Mononuclear cell (primary cell): ENCODE data around the gene SIGLEC10. TPM values are rescaled to one million over a fixed set of nuclear protein-coding genes. Genes with fewer than 3 reads are reported as not detected.
"Not testable (repeated sequence)": the region's sequence is repeated elsewhere in the genome, so short reads cannot be mapped to it uniquely, and the experiment has no call there.

Experiments used
- H3K27me3 ChIP-seq: 2 replicates; pipeline ENCODE4 v1.6.0; 2011; ENCODE audit warnings: low read length, control low read depth; ENCODE audit not compliant: insufficient read depth
- H3K4me1 ChIP-seq: 2 replicates; pipeline ENCODE4 v1.5.1; 2011; ENCODE audit warnings: mild to moderate bottlenecking, low read length, control low read depth; ENCODE audit not compliant: insufficient read depth
- H3K4me3 ChIP-seq: 2 replicates; pipeline ENCODE4 v1.5.1; 2011; ENCODE audit warnings: mild to moderate bottlenecking, low read length, moderate library complexity
- H3K9me3 ChIP-seq: 2 replicates; pipeline ENCODE4 v1.5.1; 2011; ENCODE audit warnings: low read depth, mild to moderate bottlenecking, control low read depth, low read length
- total RNA-seq: library from RNA; depleted of rRNA; stranded (reverse); fragments of >200 nt; gene quantifications from one replicate; pipeline ENCODE4 v1.2.3, GENCODE V29; 2012

Gene SIGLEC10
- total RNA-seq, 1 donor, result 12.0 TPM

DNA sequence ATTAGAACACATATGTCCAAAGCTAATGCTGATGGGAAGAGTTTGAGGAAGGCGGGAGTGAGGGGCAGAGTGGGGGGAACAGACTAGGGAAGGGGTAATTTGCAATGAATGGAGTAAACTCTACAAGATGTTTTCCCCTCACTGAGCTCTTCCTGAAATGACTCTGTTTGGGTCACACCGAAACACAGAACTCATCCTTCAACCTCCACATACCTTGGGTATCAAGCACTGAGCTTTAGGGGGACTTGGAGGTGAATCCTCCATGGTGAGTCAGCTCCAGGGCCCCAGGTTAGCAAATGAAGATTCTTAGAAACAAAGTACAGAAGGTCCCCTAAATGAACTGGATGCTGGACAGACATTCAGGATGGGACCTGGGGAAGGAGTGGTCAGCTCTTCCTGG is 1.3 kb upstream of the SIGLEC10 start:
- Histone ChIP-seq H3K4me1 (peaks cover 48% of the 10 kb centered on the region), H3K4me3 (no peak overlapping the region), H3K9me3 (no peaks in the 10 kb centered on the region), H3K27me3 (no peaks in the 10 kb centered on the region)

DNA sequence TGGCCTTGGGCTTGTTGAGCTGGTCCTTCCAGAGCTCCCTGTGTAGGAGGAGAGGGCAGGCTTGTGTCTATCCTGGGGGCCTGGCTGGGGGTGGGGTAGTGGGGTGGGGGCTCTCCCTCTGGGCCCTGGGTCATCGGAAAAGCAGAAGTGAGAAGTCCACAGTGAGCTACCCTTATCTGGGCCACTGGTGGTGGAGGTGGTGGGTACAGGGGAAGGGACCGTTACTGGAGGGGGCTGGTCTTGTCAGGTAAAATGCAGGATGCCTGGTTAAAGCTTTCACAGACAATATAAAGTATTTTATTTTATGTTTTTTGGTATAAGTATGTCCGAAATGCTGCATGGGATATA is 342 bp upstream of the SIGLEC10 start:
- Histone ChIP-seq H3K9me3 (no peaks in the 10 kb centered on the region), H3K27me3 (no peaks in the 10 kb centered on the region), H3K4me1 (peaks cover 48% of the 10 kb centered on the region), H3K4me3 (no peak overlapping the region)

- H3K4me3 ChIP-seq, H3K9me3 ChIP-seq, H3K27me3 ChIP-seq: not testable (repeated sequence)
- peaks cover 42% of the 10 kb centered on the region for H3K4me1 ChIP-seq
Measured at GRCh38 chr19:51416422-51416821, 1.0 kb downstream of the SIGLEC10 start.

GRCh38 chr19:51415187-51415586 is 2.3 kb downstream of the SIGLEC10 start:
- Histone ChIP-seq H3K9me3 (no peaks in the 10 kb centered on the region), H3K27me3 (no peaks in the 10 kb centered on the region), H3K4me1 (peaks cover 35% of the 10 kb centered on the region), H3K4me3 (no peak overlapping the region)

DNA sequence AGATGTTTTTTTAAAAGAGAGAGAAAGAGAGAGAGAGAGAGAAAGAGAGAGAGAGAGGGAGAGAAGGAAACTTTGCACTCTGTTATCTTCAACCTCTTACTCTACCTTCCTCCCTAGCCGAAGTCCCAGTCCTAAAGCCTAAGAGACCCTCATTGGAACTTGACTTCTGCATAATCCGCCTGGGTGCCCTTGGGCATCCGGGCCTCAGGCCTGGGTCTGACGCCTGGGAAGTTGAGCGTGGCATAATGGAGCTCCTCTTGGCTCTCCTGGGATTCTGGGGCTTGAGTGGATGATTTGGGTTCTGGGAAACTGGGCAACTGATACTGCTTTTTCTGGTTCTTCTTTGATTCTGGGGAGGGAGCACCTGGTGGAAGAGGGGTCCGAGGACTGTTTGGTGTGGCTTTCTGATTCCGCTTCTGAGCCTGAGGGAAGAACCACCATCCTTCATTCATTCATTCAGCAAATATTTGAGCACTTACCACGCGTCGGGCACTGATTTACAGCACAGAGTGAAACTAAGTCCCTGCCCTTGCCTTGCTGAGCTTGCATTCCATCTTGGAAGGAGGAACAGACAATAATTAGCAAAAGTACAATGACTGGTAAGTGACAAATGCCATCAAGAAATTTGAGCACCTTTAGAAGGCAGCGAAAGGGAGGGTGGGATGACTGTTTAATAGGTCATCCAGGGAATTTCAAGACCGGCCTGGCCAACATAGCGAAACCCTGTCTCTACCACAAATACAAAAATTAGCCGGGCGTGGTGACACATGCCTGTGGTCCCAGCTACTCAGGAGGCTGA is 6.3 kb downstream of the SIGLEC10 start:
- no peak overlapping the region for H3K4me3 ChIP-seq
- H3K9me3 ChIP-seq, result no peaks in the 10 kb centered on the region
- H3K4me1 ChIP-seq, result peaks cover 45% of the 10 kb centered on the region
- no peaks in the 10 kb centered on the region for H3K27me3 ChIP-seq

DNA sequence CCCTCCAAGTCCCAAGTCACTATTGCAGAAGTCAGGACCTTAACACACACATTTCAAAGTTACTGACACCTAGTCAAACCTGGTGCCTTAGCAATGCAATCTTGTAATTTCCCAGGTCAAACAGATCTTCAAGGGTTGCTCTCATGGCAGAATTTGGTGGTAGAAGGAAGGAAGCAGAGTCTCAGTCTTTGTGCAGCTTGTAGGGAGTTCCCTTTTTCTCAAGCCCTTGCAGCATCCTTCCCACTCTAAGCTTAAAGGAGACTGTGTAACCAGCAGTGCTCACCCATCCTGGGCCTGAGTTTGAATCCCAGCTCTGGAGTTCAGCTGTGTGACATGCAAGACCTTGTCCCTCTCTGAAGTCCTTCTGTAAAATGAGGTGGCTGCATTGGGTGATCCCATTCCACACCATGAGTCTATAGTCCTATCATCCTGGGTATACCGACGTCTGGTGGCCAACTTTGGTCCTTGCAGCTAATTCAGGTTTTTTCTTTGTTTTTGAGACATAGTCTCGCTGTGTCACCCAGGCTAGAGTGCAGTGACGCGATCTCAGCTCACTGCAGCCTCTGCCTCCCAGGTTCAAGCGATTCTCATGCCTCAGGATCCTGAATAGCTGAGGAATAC is 9.8 kb downstream of the SIGLEC10 start:
- Histone ChIP-seq H3K4me3 (no peak overlapping the region), H3K9me3 (no peaks in the 10 kb centered on the region), H3K27me3 (no peaks in the 10 kb centered on the region), H3K4me1 (peaks cover 47% of the 10 kb centered on the region)

DNA sequence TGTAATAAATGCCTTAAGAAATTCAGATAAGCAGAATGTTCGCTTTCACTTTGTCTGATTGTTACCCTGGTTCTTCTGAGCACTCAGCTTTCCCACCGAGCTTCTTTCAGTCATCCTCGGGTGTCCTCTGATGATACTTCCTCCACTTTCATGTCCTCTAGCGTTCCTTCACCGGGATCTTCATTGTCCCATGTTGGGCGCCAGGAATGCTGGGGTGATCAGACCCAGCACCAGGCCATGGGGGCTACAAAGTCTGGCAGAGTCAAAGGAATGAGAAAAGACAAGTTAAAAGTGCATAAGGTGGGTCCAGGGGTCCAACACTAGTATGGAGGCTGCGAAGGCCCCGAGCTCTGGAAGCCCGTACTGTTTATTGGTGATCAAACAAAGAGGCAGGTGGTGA is 15.3 kb downstream of the SIGLEC10 start:
- Histone ChIP-seq H3K9me3 (no peaks in the 10 kb centered on the region), H3K4me3 (no peak overlapping the region), H3K27me3 (no peaks in the 10 kb centered on the region), H3K4me1 (peaks cover 29% of the 10 kb centered on the region)

GRCh38 chr19:51399936-51400335 is 17.5 kb downstream of the SIGLEC10 start:
- H3K9me3 ChIP-seq, H3K4me3 ChIP-seq, H3K27me3 ChIP-seq: not testable (repeated sequence)
- peaks cover 28% of the 10 kb centered on the region for H3K4me1 ChIP-seq

DNA sequence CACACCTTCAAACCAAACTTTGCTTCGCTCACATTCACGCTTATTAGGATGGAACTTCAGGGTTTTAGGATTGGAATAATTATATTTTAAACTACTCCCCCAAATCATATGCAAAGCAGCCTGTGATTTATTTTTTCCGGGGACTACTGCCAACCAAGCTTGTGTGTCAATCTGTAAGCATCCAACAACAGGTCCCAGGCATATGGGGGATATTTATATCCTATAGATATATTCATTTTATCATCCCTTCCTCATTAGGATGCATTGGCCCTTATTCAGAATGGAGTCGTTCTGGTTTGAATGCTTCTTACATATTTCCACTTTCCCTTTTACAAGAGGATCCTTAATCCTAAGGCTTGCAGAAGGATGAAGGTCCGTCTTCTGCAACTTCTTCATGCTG is 18.2 kb downstream of the SIGLEC10 start:
- no peaks in the 10 kb centered on the region for H3K9me3 ChIP-seq
- peaks cover 35% of the 10 kb centered on the region for H3K4me1 ChIP-seq
- no peaks in the 10 kb centered on the region for H3K27me3 ChIP-seq
- H3K4me3 ChIP-seq, result no peak overlapping the region

- Histone ChIP-seq H3K27me3 (no peaks in the 10 kb centered on the region), H3K9me3 (no peaks in the 10 kb centered on the region), H3K4me1 (peaks cover 42% of the 10 kb centered on the region), H3K4me3 (no peak overlapping the region)
Measured at GRCh38 chr19:51398096-51398704, 19.2 kb downstream of the SIGLEC10 start.

GRCh38 chr19:51397453-51397852 is 20.0 kb downstream of the SIGLEC10 start:
- H3K9me3 ChIP-seq, H3K27me3 ChIP-seq, H3K4me3 ChIP-seq: not testable (repeated sequence)
- peaks cover 42% of the 10 kb centered on the region for H3K4me1 ChIP-seq

DNA sequence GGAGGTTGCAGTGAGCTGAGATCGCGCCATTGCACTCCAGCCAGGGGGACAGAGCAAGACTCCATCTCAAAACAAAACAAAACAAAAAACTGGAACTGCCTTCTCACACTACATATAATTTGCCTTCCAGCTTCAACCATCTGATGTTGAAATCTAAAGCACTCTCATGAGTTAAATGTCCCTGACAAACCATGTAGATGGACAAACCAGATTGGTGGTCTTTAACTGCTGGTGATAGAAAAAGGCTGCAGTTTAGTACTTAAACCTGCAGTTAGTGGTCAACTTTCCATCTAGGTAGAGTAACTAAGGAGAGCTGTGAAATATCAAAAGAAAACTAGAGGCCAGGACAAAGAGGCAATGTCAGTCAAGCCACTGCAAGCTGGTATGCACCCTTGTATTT is 21.3 kb downstream of the SIGLEC10 start:
- peaks cover 46% of the 10 kb centered on the region for H3K4me1 ChIP-seq

GRCh38 chr19:51394050-51394836 is 23.2 kb downstream of the SIGLEC10 start:
- Histone ChIP-seq H3K4me1 (peaks cover 42% of the 10 kb centered on the region), H3K4me3 (peak overlapping the region; percentile 35), H3K27me3 (no peaks in the 10 kb centered on the region), H3K9me3 (no peaks in the 10 kb centered on the region)

More for the DNA sequence above, 21.3 kb downstream of the SIGLEC10 start:
- Histone ChIP-seq H3K9me3 (no peaks in the 10 kb centered on the region), H3K27me3 (no peaks in the 10 kb centered on the region), H3K4me3 (no peak overlapping the region)

DNA sequence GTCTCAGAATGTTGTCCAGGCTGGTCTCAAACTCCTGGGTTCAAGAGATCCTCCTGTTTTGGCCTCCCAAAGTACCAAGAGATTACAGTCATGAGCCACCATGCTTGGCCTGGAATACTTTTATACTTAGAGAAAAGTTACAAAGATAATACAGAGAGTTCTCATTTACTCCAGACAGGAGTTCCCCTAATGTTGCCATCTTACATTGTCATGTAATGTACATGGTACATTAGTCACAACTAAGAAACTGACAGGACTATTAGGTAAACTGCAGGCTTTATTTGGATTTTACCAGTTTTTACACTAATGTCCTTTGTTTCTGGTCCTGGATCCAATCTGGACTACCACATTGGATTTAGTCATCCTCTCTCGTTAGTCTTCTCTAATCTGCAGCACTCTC is 24.7 kb downstream of the SIGLEC10 start:
- H3K9me3 ChIP-seq, result no peaks in the 10 kb centered on the region
- peaks cover 42% of the 10 kb centered on the region for H3K4me1 ChIP-seq
- no peaks in the 10 kb centered on the region for H3K27me3 ChIP-seq
- no peak overlapping the region for H3K4me3 ChIP-seq

DNA sequence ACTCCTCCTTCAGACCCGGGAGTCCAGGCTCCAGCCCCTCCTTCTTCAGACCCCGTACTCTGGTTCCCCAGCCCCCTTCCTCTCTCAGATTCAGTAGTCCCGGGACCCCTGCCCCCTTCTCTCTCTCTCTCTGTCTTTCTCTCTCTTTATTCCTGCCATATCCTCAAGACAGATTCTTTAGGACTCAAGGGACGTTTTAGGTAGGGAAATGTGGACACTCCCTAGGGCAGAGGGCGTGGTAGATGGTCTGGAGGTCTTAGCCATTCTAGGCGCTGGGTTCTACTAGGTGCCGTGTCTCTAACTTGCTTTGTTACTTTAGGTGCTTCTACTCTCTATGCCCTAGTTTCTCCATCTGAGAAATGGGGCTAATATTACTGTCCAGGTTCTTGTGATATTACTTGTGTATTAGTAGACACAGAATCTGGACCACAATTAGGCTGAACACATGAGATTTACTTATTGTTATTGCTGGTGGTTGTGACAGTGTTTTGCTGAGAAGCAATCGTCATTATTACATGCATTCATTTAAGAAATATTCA is 26.3 kb downstream of the SIGLEC10 start:
- H3K4me3 ChIP-seq, result peak overlapping the region; percentile 3
- no peaks in the 10 kb centered on the region for H3K9me3 ChIP-seq
- H3K27me3 ChIP-seq, result no peaks in the 10 kb centered on the region
- H3K4me1 ChIP-seq, result peaks cover 40% of the 10 kb centered on the region
